ENCODE data around the gene SLC35B3. TPM values are rescaled to one million over a fixed set of nuclear protein-coding genes. Genes with fewer than 3 reads are reported as not detected.
"Not testable (repeated sequence)": the region's sequence is repeated elsewhere in the genome, so short reads cannot be mapped to it uniquely, and the experiment has no call there.

Gene SLC35B3
- total RNA-seq, 1 donor from 2014 or later: 14.0 TPM

- no peak for DNase-seq (ENCODE audit: low read depth)
- no peak for TF ChIP-seq CTCF (IDR thresholded peaks at IDR 0.05; ENCODE audit: insufficient read depth, low read length, poor library complexity, severe bottlenecking)
- no peak overlapping the region for H3K4me3 ChIP-seq (ENCODE audit: low read depth, low read length)
- H3K27me3 ChIP-seq (ENCODE audit: control insufficient read depth, insufficient read depth, low read length): no peaks in the 10 kb centered on the region
- H3K36me3 ChIP-seq (ENCODE audit: control insufficient read depth, insufficient read depth, low read length): no peaks in the 10 kb centered on the region
These were observed 2.7 kb downstream of the SLC35B3 start for GRCh38 chr6:8432614-8433013.

GRCh38 chr6:8429821-8430220 is 5.5 kb downstream of the SLC35B3 start:
- TF ChIP-seq CTCF (IDR thresholded peaks at IDR 0.05; ENCODE audit: insufficient read depth, low read length, poor library complexity, severe bottlenecking): no peak
- DNase-seq (ENCODE audit: low read depth): no peak
- H3K36me3 ChIP-seq (ENCODE audit: control insufficient read depth, insufficient read depth, low read length): peaks cover 2% of the 10 kb centered on the region
- no peak overlapping the region for H3K4me3 ChIP-seq (ENCODE audit: low read depth, low read length)
- no peaks in the 10 kb centered on the region for H3K27me3 ChIP-seq (ENCODE audit: control insufficient read depth, insufficient read depth, low read length)

GRCh38 chr6:8426544-8426943 is 8.8 kb downstream of the SLC35B3 start:
- not testable (repeated sequence) for H3K36me3 ChIP-seq (ENCODE audit: control insufficient read depth, insufficient read depth, low read length); H3K27me3 ChIP-seq (ENCODE audit: control insufficient read depth, insufficient read depth, low read length); H3K4me3 ChIP-seq (ENCODE audit: low read depth, low read length); DNase-seq (ENCODE audit: low read depth)

- Histone ChIP-seq H3K4me3 (ENCODE audit: low read depth, low read length) (no peak overlapping the region), H3K36me3 (ENCODE audit: control insufficient read depth, insufficient read depth, low read length) (peaks cover 1% of the 10 kb centered on the region), H3K27me3 (ENCODE audit: control insufficient read depth, insufficient read depth, low read length) (no peaks in the 10 kb centered on the region)
- DNase-seq (ENCODE audit: low read depth): no peak
- TF ChIP-seq CTCF (IDR thresholded peaks at IDR 0.05; ENCODE audit: insufficient read depth, low read length, poor library complexity, severe bottlenecking): no peak
These were observed 15.2 kb downstream of the SLC35B3 start for GRCh38 chr6:8420031-8420588.

- H3K36me3 ChIP-seq (ENCODE audit: control insufficient read depth, insufficient read depth, low read length): peaks cover 1% of the 10 kb centered on the region
- H3K27me3 ChIP-seq (ENCODE audit: control insufficient read depth, insufficient read depth, low read length): no peaks in the 10 kb centered on the region
- H3K4me3 ChIP-seq (ENCODE audit: low read depth, low read length): no peak overlapping the region
- no peak for DNase-seq (ENCODE audit: low read depth)
- TF ChIP-seq CTCF (IDR thresholded peaks at IDR 0.05; ENCODE audit: insufficient read depth, low read length, poor library complexity, severe bottlenecking): no peak
These were observed 19.4 kb downstream of the SLC35B3 start for GRCh38 chr6:8415913-8416312.

GRCh38 chr6:8415280-8415679 is 20.1 kb downstream of the SLC35B3 start:
- no peak for DNase-seq (ENCODE audit: low read depth)
- no peak for TF ChIP-seq CTCF (IDR thresholded peaks at IDR 0.05; ENCODE audit: insufficient read depth, low read length, poor library complexity, severe bottlenecking)
- H3K36me3 ChIP-seq (ENCODE audit: control insufficient read depth, insufficient read depth, low read length): peaks cover 1% of the 10 kb centered on the region

More at GRCh38 chr6:8415280-8415679, 20.1 kb downstream of the SLC35B3 start:
- Histone ChIP-seq H3K4me3 (ENCODE audit: low read depth, low read length) (no peak overlapping the region), H3K27me3 (ENCODE audit: control insufficient read depth, insufficient read depth, low read length) (no peaks in the 10 kb centered on the region)
